SK-N-SH treated with all-trans-retinoic acid at 6 μM for 48 hours (cell line): ENCODE data around the gene TNPO2.

ENCODE experiments used
- ATAC-seq: fragments of 200-7000 bp; cut with Tn5 transposase; 3 replicates; pipeline ENCODE4 v1.9.1; 2020; ENCODE audit warnings: mild to moderate bottlenecking, moderate library complexity
- BACH2 ChIP-seq: fragments of 250-450 bp; sonication (Bioruptor Pico); IDR thresholded peaks from 2 replicates; pipeline ENCODE4 v1.9.0; 2021; ENCODE audit warnings: mild to moderate bottlenecking, borderline replicate concordance
- CSDC2 ChIP-seq: fragments of 250-450 bp; sonication (Bioruptor Pico); IDR thresholded peaks from 2 replicates; pipeline ENCODE4 v1.5.0; 2020; ENCODE audit warnings: mild to moderate bottlenecking, moderate library complexity
- ESRRG ChIP-seq: fragments of 250-450 bp; sonication (Bioruptor Pico); IDR thresholded peaks from 2 replicates; pipeline ENCODE4 v1.6.1; 2021; ENCODE audit warnings: mild to moderate bottlenecking
- GLIS3 ChIP-seq: fragments of 250-450 bp; sonication (Bioruptor Pico); IDR thresholded peaks from 2 replicates; pipeline ENCODE4 v1.5.0; 2020; ENCODE audit warnings: mild to moderate bottlenecking, moderate library complexity
- ISL1 ChIP-seq: fragments of 250-450 bp; sonication (Bioruptor Pico); IDR thresholded peaks from 2 replicates; pipeline ENCODE4 v2.1.2; 2022; ENCODE audit warnings: mild to moderate bottlenecking, moderate library complexity
- OSR1 ChIP-seq: fragments of 250-450 bp; sonication (Bioruptor Pico); IDR thresholded peaks from 2 replicates; pipeline ENCODE4 v1.8.0; 2022; ENCODE audit warnings: moderate library complexity, mild to moderate bottlenecking, inconsistent platforms
- POU6F1 ChIP-seq: fragments of 250-450 bp; sonication (Bioruptor Pico); IDR thresholded peaks from 2 replicates; pipeline ENCODE4 v1.8.0; 2021; ENCODE audit warnings: low read depth, mild to moderate bottlenecking, moderate library complexity, borderline replicate concordance
- RARB ChIP-seq: fragments of 250-450 bp; sonication (Bioruptor Pico); IDR thresholded peaks from 2 replicates; pipeline ENCODE4 v1.8.0; 2021; ENCODE audit warnings: mild to moderate bottlenecking, moderate library complexity
- SNAI2 ChIP-seq: fragments of 250-450 bp; sonication (Bioruptor Pico); IDR thresholded peaks from 2 replicates; pipeline ENCODE4 v1.5.0; 2020; ENCODE audit warnings: mild to moderate bottlenecking, moderate library complexity
- TCF4 ChIP-seq: fragments of 250-450 bp; sonication (Bioruptor Pico); IDR thresholded peaks from 2 replicates; pipeline ENCODE4 v1.8.0; 2021; ENCODE audit warnings: mild to moderate bottlenecking, moderate library complexity, borderline replicate concordance
- TOX ChIP-seq: fragments of 250-450 bp; sonication (Bioruptor Pico); IDR thresholded peaks from 2 replicates; pipeline ENCODE4 v1.8.0; 2021; ENCODE audit warnings: mild to moderate bottlenecking, moderate library complexity, borderline replicate concordance
- ZC3H10 ChIP-seq: fragments of 250-450 bp; sonication (Bioruptor Pico); IDR thresholded peaks from 2 replicates; pipeline ENCODE4 v1.5.1; 2021; ENCODE audit warnings: mild to moderate bottlenecking, moderate library complexity
- ZFP3 ChIP-seq: fragments of 250-450 bp; sonication (Bioruptor Pico); IDR thresholded peaks from 2 replicates; pipeline ENCODE4 v1.5.0; 2020; ENCODE audit warnings: mild to moderate bottlenecking, moderate library complexity
- ZFP30 ChIP-seq: fragments of 450-650 bp; formaldehyde crosslinking; IDR thresholded peaks from 2 replicates; pipeline ENCODE4 v1.5.0; 2022; ENCODE audit warnings: mild to moderate bottlenecking, moderate library complexity
- ZNF565 ChIP-seq: fragments of 450-650 bp; formaldehyde crosslinking; conservative IDR thresholded peaks from 2 replicates; pipeline ENCODE4 v1.5.0; 2020; ENCODE audit warnings: low read depth, mild to moderate bottlenecking, moderate library complexity
- ZNF70 ChIP-seq: fragments of 450-650 bp; formaldehyde crosslinking; IDR thresholded peaks from 2 replicates; pipeline ENCODE4 v1.5.0; 2020; ENCODE audit warnings: mild to moderate bottlenecking, moderate library complexity
- ZNF8 ChIP-seq: fragments of 450-650 bp; formaldehyde crosslinking; IDR thresholded peaks from 2 replicates; pipeline ENCODE4 v1.5.0; 2020; ENCODE audit warnings: mild to moderate bottlenecking, moderate library complexity
- TF ChIP-seq, protein P1 (sequence below): fragments of 250-450 bp; sonication (Bioruptor Pico); IDR thresholded peaks from 2 replicates; pipeline ENCODE4 v1.5.1; 2020; ENCODE audit warnings: low read depth, mild to moderate bottlenecking, moderate library complexity
- TF ChIP-seq, protein P2 (sequence below): fragments of 250-450 bp; sonication (Bioruptor Pico); IDR thresholded peaks from 2 replicates; pipeline ENCODE4 v1.8.0; 2020; ENCODE audit warnings: mild to moderate bottlenecking, moderate library complexity, borderline replicate concordance
- TF ChIP-seq, protein P3 (sequence below): fragments of 250-450 bp; sonication (Bioruptor Pico); IDR thresholded peaks from 2 replicates; pipeline ENCODE4 v1.5.1; 2021; ENCODE audit warnings: mild to moderate bottlenecking, moderate library complexity
- TF ChIP-seq, protein P4 (sequence below): fragments of 250-450 bp; sonication (Bioruptor Pico); IDR thresholded peaks from 2 replicates; pipeline ENCODE4 v1.5.0; 2020; ENCODE audit warnings: mild to moderate bottlenecking, moderate library complexity

TNPO2 gene

GRCh38 chr19:12692960-12693359, 30.8 kb downstream of the TNPO2 start:
- TF ChIP-seq POU6F1 (CRISPR knock-in tag) (no peak), TOX (CRISPR knock-in tag) (no peak), RARB (CRISPR knock-in tag) (no peak), TCF4 (CRISPR knock-in tag) (no peak), SNAI2 (CRISPR knock-in tag) (no peak), BACH2 (CRISPR knock-in tag) (no peak)
- TF ChIP-seq, protein P1, sequence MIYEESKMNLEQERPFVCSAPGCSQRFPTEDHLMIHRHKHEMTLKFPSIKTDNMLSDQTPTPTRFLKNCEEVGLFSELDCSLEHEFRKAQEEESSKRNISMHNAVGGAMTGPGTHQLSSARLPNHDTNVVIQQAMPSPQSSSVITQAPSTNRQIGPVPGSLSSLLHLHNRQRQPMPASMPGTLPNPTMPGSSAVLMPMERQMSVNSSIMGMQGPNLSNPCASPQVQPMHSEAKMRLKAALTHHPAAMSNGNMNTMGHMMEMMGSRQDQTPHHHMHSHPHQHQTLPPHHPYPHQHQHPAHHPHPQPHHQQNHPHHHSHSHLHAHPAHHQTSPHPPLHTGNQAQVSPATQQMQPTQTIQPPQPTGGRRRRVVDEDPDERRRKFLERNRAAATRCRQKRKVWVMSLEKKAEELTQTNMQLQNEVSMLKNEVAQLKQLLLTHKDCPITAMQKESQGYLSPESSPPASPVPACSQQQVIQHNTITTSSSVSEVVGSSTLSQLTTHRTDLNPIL (CRISPR knock-in tag), result no peak
- TF ChIP-seq, protein P2, sequence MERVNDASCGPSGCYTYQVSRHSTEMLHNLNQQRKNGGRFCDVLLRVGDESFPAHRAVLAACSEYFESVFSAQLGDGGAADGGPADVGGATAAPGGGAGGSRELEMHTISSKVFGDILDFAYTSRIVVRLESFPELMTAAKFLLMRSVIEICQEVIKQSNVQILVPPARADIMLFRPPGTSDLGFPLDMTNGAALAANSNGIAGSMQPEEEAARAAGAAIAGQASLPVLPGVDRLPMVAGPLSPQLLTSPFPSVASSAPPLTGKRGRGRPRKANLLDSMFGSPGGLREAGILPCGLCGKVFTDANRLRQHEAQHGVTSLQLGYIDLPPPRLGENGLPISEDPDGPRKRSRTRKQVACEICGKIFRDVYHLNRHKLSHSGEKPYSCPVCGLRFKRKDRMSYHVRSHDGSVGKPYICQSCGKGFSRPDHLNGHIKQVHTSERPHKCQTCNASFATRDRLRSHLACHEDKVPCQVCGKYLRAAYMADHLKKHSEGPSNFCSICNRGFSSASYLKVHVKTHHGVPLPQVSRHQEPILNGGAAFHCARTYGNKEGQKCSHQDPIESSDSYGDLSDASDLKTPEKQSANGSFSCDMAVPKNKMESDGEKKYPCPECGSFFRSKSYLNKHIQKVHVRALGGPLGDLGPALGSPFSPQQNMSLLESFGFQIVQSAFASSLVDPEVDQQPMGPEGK (CRISPR knock-in tag), result no peak
- ATAC-seq, result no peak

DNA sequence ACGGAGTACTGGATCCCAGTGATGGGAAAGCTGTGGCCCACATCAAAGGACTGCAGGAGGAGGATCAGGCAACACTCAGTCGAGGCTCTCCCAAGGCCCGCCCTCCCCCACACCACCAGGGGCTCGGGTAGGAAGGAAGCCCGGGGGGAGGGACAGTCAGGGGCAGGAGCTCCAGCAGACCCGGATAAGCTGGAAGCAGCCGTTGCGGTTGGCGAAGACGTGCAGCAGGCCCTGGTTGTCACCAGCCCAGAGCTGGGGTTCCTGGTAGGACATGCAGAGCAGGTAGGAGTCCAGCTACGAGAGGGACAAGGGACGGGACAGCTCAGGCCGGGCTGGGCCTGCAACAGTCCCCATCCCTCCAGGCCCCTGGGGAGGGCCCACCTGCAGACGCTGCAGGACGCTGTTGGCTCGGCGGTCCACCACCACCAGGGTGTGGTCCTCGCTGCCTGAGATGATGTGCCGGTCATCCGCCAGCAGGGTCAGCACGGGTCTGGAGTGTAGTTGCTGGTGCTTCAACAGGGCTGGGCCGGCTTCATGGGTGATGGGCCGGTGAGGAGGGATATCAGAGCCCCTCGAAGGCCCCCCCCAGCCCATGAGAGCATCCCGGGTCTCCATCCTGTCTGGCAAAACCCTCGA, 34.0 kb downstream of the TNPO2 start:
- TF ChIP-seq ZC3H10 (CRISPR knock-in tag), result no peak
- TF ChIP-seq TOX (CRISPR knock-in tag), result no peak
- TF ChIP-seq ZNF70, result no peak
- no peak for TF ChIP-seq BACH2 (CRISPR knock-in tag)
- TF ChIP-seq TCF4 (CRISPR knock-in tag), result no peak
- TF ChIP-seq, protein P3, sequence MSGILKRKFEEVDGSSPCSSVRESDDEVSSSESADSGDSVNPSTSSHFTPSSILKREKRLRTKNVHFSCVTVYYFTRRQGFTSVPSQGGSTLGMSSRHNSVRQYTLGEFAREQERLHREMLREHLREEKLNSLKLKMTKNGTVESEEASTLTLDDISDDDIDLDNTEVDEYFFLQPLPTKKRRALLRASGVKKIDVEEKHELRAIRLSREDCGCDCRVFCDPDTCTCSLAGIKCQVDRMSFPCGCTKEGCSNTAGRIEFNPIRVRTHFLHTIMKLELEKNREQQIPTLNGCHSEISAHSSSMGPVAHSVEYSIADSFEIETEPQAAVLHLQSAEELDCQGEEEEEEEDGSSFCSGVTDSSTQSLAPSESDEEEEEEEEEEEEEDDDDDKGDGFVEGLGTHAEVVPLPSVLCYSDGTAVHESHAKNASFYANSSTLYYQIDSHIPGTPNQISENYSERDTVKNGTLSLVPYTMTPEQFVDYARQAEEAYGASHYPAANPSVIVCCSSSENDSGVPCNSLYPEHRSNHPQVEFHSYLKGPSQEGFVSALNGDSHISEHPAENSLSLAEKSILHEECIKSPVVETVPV, result no peak
- TF ChIP-seq, protein P1 (CRISPR knock-in tag), result no peak
- no peak for TF ChIP-seq ZFP3
- TF ChIP-seq ZFP30 (CRISPR knock-in tag), result no peak
- no peak for TF ChIP-seq ISL1 (CRISPR knock-in tag)
- no peak for TF ChIP-seq RARB (CRISPR knock-in tag)
- TF ChIP-seq, protein P4, sequence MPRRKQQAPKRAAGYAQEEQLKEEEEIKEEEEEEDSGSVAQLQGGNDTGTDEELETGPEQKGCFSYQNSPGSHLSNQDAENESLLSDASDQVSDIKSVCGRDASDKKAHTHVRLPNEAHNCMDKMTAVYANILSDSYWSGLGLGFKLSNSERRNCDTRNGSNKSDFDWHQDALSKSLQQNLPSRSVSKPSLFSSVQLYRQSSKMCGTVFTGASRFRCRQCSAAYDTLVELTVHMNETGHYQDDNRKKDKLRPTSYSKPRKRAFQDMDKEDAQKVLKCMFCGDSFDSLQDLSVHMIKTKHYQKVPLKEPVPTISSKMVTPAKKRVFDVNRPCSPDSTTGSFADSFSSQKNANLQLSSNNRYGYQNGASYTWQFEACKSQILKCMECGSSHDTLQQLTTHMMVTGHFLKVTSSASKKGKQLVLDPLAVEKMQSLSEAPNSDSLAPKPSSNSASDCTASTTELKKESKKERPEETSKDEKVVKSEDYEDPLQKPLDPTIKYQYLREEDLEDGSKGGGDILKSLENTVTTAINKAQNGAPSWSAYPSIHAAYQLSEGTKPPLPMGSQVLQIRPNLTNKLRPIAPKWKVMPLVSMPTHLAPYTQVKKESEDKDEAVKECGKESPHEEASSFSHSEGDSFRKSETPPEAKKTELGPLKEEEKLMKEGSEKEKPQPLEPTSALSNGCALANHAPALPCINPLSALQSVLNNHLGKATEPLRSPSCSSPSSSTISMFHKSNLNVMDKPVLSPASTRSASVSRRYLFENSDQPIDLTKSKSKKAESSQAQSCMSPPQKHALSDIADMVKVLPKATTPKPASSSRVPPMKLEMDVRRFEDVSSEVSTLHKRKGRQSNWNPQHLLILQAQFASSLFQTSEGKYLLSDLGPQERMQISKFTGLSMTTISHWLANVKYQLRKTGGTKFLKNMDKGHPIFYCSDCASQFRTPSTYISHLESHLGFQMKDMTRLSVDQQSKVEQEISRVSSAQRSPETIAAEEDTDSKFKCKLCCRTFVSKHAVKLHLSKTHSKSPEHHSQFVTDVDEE, result no peak
- no peak for TF ChIP-seq OSR1 (CRISPR knock-in tag)
- TF ChIP-seq GLIS3 (CRISPR knock-in tag), result no peak
- no peak for TF ChIP-seq ZNF8
- no peak for TF ChIP-seq ESRRG (CRISPR knock-in tag)
- TF ChIP-seq CSDC2 (CRISPR knock-in tag), result no peak
- no peak for TF ChIP-seq SNAI2 (CRISPR knock-in tag)
- no peak for TF ChIP-seq ZNF565 (CRISPR knock-in tag)
- TF ChIP-seq, all 23 proteins: peak for 0
- no peak for ATAC-seq
